ENCODE measurements around the gene MEIS1. TPM values are rescaled to one million over a fixed set of nuclear protein-coding genes. Genes with fewer than 3 reads are reported as not detected.

The MEIS1 gene
- total RNA-seq, 1 donor from 2014 or later, result 250 TPM

DNA sequence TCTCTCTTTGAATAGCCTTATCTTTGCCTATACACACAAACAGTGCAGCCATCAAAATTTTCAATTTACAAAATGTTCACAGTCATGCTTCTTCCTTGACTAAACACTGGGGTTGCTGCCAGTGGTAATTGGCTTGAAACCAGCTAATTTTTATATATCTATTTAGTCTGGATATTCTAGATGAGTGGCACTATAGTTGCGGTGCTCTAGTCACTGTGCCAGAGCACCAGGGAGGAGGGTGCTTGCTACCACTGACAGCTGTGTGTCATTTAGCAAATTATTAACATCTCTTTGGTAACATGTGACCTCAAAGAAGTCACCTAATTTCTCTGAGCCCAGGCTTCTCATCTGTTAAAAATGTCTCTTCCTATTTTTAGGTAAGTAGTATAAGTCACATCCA is 130.4 kb downstream of the MEIS1 start:
- Mint-ChIP-seq H3K27ac (no peak overlapping the region), H3K4me1 (ENCODE audit: unreplicated experiment) (peaks cover 79% of the 10 kb centered on the region), H3K27me3 (no peaks in the 10 kb centered on the region)

DNA sequence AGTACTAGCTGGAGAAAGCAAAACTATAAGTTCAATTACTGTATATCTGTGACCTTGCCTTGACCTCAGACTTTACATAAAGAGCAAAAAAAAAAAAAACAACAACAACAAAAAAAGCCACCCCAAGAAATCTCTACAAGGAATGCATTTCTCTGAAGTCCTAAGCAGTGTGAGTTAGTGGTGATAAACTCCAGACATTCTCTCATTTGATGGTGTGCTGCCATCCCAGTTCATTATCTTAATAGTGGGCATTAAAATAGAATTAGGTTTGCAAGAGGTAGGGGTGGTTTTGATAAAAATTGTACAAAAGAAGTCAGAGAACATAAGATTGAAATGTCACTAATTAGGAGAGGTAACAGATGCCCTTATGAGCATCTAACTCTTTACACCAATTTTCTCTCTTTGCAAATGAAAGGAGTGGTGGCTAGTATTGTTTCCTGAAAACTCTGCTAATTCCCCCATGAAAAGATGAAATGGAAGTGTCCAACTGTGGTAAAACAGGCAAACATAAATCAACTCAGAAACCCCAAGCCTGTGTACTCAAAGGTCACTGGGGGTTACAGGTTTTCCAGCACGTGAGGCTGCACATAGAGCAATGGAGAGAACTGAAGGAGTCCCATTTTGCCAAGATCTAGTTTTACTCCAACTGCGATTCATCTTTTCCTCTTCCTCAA is 131.9 kb downstream of the MEIS1 start:
- Mint-ChIP-seq H3K27me3 (no peaks in the 10 kb centered on the region), H3K4me3 (peak overlapping the region; percentile 54), H3K36me3 (peaks cover 41% of the 10 kb centered on the region), H3K4me1 (ENCODE audit: unreplicated experiment) (peaks cover 78% of the 10 kb centered on the region), H3K27ac (peak overlapping the region; percentile 72), H3K9me3 (no peaks in the 10 kb centered on the region)
- DNase-seq (ENCODE audit: extremely low spot score, unreplicated experiment), result no peak
- TF ChIP-seq, protein P1, sequence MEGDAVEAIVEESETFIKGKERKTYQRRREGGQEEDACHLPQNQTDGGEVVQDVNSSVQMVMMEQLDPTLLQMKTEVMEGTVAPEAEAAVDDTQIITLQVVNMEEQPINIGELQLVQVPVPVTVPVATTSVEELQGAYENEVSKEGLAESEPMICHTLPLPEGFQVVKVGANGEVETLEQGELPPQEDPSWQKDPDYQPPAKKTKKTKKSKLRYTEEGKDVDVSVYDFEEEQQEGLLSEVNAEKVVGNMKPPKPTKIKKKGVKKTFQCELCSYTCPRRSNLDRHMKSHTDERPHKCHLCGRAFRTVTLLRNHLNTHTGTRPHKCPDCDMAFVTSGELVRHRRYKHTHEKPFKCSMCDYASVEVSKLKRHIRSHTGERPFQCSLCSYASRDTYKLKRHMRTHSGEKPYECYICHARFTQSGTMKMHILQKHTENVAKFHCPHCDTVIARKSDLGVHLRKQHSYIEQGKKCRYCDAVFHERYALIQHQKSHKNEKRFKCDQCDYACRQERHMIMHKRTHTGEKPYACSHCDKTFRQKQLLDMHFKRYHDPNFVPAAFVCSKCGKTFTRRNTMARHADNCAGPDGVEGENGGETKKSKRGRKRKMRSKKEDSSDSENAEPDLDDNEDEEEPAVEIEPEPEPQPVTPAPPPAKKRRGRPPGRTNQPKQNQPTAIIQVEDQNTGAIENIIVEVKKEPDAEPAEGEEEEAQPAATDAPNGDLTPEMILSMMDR (conservative IDR thresholded peaks at IDR 0.05), result no peak

More for the DNA sequence above, 130.4 kb downstream of the MEIS1 start:
- TF ChIP-seq, protein P1 (conservative IDR thresholded peaks at IDR 0.05), result no peak
- Mint-ChIP-seq H3K4me3 (no peak overlapping the region), H3K9me3 (no peaks in the 10 kb centered on the region), H3K36me3 (peaks cover 40% of the 10 kb centered on the region)
- no peak for DNase-seq (ENCODE audit: extremely low spot score, unreplicated experiment)

DNA sequence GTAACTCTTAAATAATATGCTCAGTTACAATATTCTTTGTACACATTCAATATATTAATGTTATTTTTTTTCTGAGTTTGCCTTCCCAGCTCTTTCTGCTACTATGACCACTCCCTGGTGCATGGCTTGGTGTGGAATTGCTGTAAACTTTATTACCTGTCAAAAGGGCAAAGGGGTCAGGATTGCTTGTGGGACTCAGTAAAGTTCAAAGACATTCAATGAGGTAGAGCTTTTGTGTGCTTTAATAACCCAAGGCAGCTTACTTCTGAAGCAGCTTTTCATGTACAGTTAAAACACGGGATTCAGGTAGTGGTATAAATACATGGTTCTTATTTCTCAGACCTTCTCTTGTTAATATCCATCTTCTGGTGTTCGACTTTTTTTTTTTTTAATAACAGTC is 132.8 kb downstream of the MEIS1 start:
- Mint-ChIP-seq H3K27ac (peak overlapping the region; percentile 72), H3K4me3 (no peak overlapping the region), H3K36me3 (peaks cover 40% of the 10 kb centered on the region), H3K27me3 (no peaks in the 10 kb centered on the region), H3K4me1 (ENCODE audit: unreplicated experiment) (peaks cover 71% of the 10 kb centered on the region), H3K9me3 (no peaks in the 10 kb centered on the region)
- no peak for DNase-seq (ENCODE audit: extremely low spot score, unreplicated experiment)
- TF ChIP-seq, protein P1 (conservative IDR thresholded peaks at IDR 0.05), result no peak

DNA sequence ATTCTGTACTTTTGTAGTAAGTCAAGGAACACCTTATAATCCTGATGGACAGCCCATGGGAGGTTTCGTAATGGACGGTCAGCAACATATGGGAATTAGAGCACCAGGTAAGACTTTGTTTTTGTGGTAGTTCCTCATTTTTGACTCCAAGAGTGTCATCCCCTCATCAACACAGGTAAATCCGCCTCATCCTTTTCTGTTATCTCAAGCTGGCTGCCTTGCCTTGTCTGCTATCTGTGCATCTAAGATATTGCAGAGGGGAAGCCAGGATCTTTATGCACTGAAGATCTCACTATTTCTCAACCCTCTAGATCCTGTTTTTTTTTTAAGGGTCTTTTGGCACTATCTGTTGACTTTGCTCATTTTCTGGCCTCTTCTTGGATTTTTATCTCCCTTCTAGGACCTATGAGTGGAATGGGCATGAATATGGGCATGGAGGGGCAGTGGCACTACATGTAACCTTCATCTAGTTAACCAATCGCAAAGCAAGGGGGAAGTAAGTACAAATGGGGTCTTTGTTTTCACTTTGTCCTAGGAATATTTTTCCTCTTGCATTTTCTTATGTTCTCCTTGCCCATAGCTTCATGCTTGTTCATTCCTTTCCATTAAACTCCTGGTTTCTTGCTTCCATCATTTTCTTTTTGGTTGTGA is 133.8 kb downstream of the MEIS1 start:
- no peak for DNase-seq (ENCODE audit: extremely low spot score, unreplicated experiment)
- Mint-ChIP-seq H3K9me3 (no peaks in the 10 kb centered on the region), H3K4me3 (peak overlapping the region; percentile 21), H3K27me3 (no peaks in the 10 kb centered on the region), H3K27ac (peak overlapping the region; percentile 72), H3K4me1 (ENCODE audit: unreplicated experiment) (peaks cover 69% of the 10 kb centered on the region), H3K36me3 (peaks cover 35% of the 10 kb centered on the region)
- TF ChIP-seq, protein P1 (conservative IDR thresholded peaks at IDR 0.05), result no peak

DNA sequence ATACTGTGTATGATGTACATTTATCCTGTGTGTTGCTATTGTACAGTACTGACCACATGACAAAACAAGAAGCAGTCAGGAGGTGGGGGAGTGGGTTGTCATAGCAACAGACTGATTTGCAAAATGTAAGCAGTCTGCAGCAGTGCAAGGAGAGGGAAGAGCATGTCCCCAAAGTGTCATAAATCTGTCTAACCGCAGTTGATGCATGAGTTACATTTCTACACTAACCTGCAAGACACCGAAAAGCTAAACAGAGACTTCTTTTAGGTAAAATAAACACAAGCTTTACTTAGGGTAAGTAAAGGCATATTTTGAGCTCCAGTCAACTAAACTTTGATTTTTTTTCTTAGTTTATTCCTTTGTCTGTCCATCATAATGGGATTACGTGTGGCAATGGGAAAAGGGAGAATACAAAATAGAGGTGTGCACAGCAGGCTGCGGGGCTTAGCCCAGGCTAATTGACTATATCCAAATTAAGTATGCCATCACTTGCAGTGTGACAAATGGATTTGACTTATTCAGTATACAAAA is 134.5 kb downstream of the MEIS1 start:
- H3K4me3 Mint-ChIP-seq, result peak overlapping the region; percentile 21
- peaks cover 32% of the 10 kb centered on the region for H3K36me3 Mint-ChIP-seq
- peaks cover 68% of the 10 kb centered on the region for H3K4me1 Mint-ChIP-seq (ENCODE audit: unreplicated experiment)
- no peak for DNase-seq (ENCODE audit: extremely low spot score, unreplicated experiment)
- TF ChIP-seq, protein P1 (conservative IDR thresholded peaks at IDR 0.05), result no peak
- no peaks in the 10 kb centered on the region for H3K9me3 Mint-ChIP-seq
- peak overlapping the region; percentile 72 for H3K27ac Mint-ChIP-seq
- no peaks in the 10 kb centered on the region for H3K27me3 Mint-ChIP-seq
